Erythroblast (primary cell): ENCODE data around the gene GPR176.

Experiments used
- DNase-seq, 2 experiments: peaks; one replicate each; lab custom pipeline; 2025; lab: John Stamatoyannopoulos, UW
- GATA1 ChIP-seq: IDR thresholded peaks from 2 replicates; pipeline ENCODE4 v1.6.1; 2011; ENCODE audit warnings: low read depth, mild to moderate bottlenecking, control low read depth, low read length, moderate library complexity
- POLR2A ChIP-seq: IDR thresholded peaks from 2 replicates; pipeline ENCODE4 v1.6.1; 2011; ENCODE audit warnings: mild to moderate bottlenecking, low read length

GPR176 gene

DNA sequence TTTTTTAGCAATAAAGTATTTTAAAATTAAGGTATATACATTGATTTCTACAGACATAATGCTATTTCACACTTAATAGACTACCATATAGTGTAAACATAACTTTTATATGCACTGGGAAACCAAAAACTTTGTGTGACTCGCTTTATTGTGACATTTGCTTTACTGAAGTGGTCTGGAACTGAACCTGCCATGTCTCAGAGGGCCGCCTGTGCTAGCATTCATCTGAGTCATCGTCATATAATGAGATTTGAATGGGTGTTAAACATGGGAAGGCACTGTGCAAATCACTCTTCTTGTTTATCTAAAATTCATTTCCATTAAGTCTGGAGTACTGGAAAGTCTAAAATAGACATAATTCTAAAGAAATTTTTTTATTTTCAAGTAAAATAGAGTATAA, 26.8 kb upstream of the GPR176 start:
- no peak for DNase-seq

DNA sequence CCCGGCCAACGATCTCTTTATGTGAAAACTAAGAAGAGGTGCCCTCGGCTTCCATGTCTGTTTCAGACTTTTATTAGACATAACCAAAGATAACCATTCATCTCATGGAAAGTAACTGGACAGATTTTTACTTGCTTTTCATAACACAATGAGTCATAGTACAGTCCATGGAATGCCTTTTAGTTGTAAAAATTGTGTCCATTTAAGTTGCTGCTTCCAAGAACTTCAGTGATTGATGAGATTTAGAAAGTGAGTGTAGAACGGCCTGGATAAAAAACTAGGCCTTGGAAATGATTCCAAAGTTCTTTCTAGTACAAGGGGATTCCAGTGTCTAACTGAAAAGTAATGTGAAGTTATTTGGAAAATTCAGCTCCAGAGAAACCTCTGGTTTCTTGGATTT, 24.7 kb upstream of the GPR176 start:
- TF ChIP-seq GATA1 (no peak), POLR2A (no peak)
- DNase-seq = no peak

More for the DNA sequence above, 26.8 kb upstream of the GPR176 start:
- TF ChIP-seq POLR2A = no peak
- no peak for TF ChIP-seq GATA1

DNA sequence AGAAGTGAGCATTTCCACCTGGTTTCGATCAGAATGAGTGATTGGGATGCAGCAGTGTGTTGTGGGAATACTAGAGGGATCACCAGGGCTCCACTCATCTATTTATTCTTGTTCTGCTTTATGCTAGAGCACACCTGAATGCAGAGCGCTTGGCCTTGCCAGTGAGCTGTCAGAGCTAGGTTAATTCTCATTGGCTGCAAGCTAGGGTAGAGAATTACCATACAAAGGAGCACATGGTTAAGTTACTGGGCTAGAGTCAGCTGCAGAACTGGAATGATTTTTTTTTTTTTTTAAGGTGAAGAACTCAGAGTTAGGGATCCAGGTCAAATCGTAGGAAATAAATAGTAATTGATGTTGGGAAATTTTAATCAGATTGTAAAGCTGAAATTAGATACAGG, 22.7 kb upstream of the GPR176 start:
- DNase-seq = no peak

DNA sequence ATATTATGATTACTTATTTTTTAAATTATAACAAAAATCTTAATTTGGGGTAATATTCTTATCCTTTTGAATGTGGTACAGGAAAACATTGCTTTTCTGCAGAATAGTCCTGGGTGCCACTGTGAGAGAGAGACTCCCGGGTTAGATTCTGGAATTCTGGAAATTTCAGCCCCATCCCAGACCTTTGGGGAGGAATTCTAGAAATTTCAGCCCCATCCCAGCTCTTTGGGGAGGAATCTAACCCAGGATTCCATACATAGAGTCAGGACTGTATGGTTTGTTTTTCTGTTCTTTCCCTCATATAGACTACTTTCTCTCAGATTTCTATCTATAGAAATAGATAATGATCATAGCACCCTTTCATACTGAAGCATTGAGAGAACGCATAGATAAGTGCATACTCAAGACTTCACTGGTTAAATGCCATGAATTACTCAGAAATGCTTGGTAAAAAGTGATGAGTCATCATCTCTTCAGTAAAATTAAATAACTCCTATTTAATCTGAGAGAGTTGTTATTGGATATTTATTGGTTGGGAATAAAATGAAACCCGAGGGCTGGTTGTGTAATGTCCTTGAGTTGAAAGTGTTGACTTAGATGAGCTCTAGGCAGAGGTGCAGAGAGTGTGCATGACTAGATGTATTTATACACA, 22.2 kb upstream of the GPR176 start:
- TF ChIP-seq GATA1 (no peak), POLR2A (no peak)
- DNase-seq = peak in 1 of 2 experiments; percentile 20

More for the DNA sequence above, 22.7 kb upstream of the GPR176 start:
- TF ChIP-seq POLR2A = no peak
- no peak for TF ChIP-seq GATA1

DNA sequence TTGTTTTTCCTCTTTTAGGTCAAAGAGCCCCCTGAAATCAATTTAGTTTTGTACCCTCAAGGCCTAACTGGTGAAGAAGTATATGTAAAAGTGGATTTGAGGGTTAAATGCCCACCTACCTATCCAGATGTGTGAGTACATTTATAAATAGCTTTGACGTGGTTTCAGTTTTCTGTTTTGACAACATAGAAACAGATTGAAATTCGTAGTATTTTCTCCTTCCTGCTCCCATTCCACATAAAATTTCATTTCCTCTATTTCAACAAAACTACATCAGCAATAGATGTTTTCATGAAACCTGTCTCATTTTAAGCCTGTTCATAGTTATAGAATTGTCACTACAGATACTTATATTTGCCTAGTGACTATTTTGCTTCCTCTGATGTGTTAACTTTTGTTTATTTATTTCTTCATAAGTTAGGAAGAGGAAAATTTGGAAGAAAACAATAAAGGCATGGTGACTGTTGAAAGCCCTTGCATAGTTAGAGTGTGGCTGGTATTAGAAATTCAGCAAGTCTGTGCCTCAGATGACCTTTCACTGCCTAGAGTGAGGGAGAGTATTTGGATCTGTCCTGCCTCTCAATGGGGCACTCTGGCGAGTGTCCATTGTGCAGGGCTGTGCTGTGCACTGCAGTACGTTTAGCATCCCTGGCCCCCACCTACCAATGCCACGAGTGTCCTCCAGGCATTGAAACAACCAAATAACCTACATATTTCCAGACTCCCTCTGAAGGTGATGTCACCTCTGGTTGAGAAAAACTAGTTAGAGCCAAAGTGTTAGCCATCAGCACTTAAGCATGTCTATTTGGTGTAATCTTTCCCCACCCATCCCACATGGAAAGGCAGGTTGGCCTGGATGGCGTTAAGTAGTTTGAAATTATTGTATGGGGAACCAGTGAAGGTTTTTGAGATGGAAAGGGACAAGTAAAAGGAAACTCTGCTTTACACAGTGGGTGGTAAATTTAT, 19.7 kb upstream of the GPR176 start:
- DNase-seq = no peak
- TF ChIP-seq POLR2A = no peak
- TF ChIP-seq GATA1 = no peak

DNA sequence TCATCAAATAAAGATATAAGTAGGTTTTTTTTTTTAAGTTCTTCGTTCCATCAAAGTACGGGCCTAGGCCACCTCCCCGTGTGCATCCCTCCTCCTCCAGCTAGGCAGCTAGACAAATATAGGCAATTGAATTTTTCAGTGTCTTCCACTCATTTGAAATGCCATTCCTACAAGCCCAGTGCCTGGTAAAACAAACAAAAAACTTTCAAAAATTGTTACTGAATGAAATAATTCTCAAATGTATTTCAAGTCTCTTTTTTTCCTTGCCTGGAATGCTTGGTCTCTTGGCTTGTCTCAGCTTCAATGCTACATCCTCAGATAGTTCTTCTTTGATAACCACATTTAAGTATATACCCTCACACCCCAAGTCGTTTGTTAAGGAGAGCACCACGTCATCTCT, 17.6 kb upstream of the GPR176 start:
- no peak for DNase-seq
- TF ChIP-seq GATA1 (no peak), POLR2A (no peak)

DNA sequence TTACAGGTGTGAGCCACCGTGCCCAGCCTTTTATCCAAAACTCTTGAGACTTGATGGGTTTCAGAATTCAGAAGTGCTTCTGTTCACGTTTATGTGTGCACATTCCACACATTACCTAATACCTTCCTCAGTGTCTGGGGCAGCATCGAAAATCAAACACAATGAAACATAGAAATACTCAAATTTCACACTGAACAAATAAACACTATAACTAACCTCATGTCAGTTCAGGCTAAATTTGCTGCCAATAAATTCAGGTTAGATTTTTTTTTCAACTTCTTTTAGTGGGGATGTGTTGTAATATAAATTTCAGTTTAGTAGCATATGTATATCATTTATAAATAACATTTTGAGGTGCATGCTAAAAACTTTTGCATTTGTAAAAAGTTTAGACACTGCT, 16.6 kb upstream of the GPR176 start:
- TF ChIP-seq POLR2A = no peak
- no peak for TF ChIP-seq GATA1
- DNase-seq = no peak

DNA sequence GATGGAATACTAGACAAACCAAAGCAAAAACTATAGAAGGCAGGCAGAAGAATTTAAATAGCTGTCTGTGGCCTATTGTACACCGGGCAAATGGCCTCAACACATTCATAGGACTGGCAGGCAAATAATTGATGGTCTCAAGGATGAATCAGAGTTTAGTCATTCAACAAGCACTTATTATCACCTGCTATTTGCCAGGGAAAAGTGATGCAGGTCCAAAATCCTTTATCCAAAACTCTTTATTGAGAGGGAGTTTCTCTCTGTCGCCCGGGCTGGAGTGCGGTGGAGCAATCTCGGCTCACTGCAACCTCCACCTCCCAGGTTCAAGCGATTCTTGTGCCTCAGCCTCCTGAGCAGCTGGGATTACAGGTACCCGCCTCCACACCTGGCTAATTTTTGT, 16.1 kb upstream of the GPR176 start:
- no peak for DNase-seq
- TF ChIP-seq POLR2A (no peak), GATA1 (no peak)

DNA sequence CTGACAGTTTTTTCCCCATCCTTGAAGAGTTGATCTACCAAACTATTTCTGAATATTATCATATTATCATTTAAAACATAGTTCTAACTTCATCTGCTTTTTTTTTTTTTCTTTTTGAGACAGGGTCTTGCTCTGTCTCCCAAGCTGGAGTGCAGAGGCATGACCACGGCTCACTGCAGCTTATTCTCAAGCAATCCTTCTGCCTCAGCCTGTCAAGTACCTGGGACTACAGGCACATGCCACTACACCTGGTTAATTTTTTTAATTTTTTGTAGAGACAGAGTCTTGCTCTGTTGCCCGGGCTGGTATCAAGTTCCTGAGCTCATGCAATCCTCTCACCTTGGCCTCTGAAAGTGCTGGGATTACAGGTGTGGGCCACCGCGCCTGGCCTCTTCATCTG, 15.2 kb upstream of the GPR176 start:
- TF ChIP-seq GATA1 = no peak
- TF ChIP-seq POLR2A = no peak
- no peak for DNase-seq

DNA sequence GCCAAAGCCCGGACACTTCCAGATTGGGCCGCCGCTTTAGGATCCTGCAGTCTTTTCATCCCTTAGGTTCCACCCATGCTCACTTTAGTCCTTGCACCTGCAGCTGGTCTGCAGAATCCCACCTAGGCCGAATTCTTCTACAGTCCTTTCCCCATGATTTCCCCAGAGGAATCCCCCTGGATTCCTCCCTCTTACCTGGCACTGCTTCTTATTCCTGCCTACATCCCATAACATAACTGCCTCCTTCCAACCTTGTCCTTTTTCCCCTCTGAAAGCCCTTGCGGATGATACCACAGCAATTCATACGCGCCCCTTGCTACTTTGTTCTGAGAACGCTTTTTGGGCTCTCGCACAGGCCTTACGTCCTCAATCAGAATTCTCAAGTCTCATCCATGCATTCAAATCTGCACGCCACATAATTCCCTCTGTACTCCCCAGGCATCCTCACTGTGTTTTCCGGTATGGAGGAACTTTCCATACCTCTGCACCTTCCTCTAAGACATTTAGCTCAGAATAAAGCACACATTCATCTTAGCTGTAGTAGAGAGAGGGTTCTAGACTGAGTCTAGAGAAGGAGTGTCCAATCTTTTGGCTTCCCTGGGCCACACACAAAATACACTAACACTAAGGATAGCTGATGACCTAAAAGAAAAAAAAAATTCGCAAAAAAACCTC, 14.5 kb upstream of the GPR176 start:
- no peak for TF ChIP-seq GATA1
- no peak for TF ChIP-seq POLR2A
- peak; percentile 37 to 51 for DNase-seq

DNA sequence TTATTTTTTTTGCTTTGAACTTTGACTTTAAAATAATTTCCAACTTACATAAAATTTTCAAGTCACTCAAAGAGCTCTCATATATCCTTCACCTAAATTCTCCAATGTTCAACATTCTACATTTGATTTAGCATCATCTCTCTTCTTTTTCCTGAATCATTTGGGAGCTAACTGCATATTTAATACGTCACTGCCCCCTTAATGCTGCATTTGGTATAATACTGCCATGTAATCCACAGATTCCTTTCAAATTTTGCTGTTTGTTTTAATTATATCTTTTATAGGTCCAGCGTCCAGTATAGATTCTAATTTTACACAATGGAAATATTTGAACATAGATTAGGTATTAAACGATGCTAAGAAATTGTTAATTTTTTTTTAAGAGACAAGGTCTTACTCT, 11.5 kb upstream of the GPR176 start:
- peak; percentile 13 to 25 for DNase-seq

DNA sequence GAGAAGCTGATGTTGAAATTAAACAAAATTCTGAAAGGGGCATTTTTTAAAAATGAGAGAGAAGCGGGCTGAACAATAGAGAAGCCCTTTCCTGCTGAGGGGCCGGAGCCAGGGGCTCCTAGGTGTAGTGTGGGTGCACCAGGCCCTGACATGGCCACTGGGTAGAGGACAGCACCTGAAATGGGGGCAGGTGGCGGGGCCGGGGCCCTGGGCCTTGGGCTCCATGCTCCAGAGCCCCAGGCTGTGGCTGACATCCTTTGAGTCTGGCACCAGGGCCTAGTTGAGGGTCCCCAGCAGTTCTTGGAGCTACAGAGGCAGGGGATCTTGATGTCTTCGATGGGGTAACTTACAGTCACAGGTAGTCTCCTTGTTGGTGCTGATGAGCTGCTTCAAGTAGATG, 6.5 kb upstream of the GPR176 start:
- no peak for DNase-seq
- TF ChIP-seq GATA1 = no peak
- no peak for TF ChIP-seq POLR2A

More for the DNA sequence above, 11.5 kb upstream of the GPR176 start:
- TF ChIP-seq GATA1 (no peak), POLR2A (no peak)

DNA sequence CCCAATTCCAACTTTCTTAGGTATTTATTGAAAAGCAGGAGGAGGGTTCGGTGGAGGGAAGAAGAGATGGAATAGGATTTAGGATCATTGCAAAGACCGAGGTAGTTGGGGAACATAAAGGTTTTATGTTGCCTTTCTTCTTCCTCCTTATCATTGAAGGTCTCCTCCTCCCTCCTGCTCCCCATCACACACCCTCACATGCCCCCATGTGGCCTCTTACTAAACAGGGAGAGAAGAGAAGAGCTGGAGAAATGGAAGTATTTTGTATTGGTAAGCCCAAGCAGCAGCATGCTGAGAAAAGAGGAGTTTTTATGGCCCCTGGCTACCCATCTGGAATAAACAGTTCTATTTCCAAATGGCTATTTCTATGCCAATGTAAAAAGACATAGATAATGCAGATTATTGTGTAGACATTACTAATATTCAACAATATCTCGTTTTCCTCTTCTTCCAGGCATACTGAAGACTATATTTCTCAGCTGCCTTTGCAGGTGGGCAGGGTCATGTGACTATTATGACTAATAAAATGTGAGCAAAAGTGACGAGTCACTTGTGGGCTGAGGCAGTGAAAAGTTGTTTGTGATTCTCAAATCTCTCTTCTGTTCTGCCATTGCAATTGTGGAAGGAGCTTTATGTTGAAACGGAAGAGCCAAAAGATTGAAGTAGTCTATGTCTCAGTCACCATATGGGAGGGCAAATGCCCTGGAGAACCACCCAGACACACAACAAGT, 5.2 kb upstream of the GPR176 start:
- no peak for TF ChIP-seq GATA1
- no peak for TF ChIP-seq POLR2A
- peak; percentile 60 to 72 for DNase-seq

DNA sequence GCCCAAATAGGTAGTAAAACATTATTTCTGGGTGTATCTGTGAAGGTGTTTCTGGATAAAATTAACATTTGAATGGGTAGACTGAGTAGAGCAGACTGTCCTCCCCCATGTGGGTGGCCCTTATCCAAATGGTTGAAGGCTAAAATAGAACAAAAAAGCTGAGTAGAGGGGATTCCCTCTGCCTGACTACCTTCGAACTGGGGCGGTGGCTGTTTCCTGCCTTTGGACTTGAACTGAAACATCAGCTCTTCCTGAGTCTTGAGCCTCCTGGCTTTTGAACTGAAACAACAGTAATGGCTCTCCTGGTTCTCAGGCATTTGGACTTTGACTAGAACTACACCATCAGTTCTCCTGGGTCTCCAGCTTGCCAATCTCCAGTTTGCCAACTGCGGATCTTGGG, 4.4 kb upstream of the GPR176 start:
- no peak for TF ChIP-seq GATA1
- no peak for TF ChIP-seq POLR2A
- no peak for DNase-seq
